HFF-Myc (cell line): ENCODE data around the gene SPCS2.
"Not testable (repeated sequence)": the region's sequence is repeated elsewhere in the genome, so short reads cannot be mapped to it uniquely, and the experiment has no call there.

ENCODE experiments used
- DNase-seq: peaks from one replicate; pipeline ENCODE4 v3.0.0-alpha.2; 2011; ENCODE audit warnings: low read depth; ENCODE audit errors: extremely low read depth
- H3K4me3 ChIP-seq: replicated peaks from 2 replicates; pipeline ENCODE4 v1.5.1; 2011; ENCODE audit warnings: low read depth, mild to moderate bottlenecking, control low read depth, low read length
- TF ChIP-seq, protein P1 (sequence below): IDR thresholded peaks from 2 replicates; pipeline ENCODE4 v1.5.1; 2012; ENCODE audit warnings: mild to moderate bottlenecking, low read depth, low read length, control low read depth; ENCODE audit errors: missing control alignments

SPCS2 gene

DNA sequence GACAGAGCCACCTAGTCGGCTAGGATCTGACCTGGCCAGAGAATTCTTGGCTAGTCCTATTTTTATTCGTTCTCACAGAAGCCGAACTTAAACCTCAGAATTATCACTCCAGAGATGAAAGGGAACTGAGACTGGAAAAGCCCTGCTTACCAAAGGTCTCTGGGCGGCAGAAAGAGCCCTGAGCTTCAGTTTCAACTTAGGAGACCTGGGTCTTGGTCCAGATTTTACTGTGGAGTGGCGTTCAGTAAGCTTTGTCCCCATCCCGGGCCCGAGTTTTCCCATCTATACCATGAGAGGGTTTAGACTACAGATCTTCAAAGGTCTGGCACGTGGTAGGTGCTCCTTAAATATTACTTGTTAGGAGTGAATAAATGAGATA lies 40.2 kb downstream of the SPCS2 start:
- DNase-seq = no peak
- TF ChIP-seq, protein P1, sequence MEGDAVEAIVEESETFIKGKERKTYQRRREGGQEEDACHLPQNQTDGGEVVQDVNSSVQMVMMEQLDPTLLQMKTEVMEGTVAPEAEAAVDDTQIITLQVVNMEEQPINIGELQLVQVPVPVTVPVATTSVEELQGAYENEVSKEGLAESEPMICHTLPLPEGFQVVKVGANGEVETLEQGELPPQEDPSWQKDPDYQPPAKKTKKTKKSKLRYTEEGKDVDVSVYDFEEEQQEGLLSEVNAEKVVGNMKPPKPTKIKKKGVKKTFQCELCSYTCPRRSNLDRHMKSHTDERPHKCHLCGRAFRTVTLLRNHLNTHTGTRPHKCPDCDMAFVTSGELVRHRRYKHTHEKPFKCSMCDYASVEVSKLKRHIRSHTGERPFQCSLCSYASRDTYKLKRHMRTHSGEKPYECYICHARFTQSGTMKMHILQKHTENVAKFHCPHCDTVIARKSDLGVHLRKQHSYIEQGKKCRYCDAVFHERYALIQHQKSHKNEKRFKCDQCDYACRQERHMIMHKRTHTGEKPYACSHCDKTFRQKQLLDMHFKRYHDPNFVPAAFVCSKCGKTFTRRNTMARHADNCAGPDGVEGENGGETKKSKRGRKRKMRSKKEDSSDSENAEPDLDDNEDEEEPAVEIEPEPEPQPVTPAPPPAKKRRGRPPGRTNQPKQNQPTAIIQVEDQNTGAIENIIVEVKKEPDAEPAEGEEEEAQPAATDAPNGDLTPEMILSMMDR = no peak
- peak overlapping the region; percentile 84 for H3K4me3 ChIP-seq

DNA sequence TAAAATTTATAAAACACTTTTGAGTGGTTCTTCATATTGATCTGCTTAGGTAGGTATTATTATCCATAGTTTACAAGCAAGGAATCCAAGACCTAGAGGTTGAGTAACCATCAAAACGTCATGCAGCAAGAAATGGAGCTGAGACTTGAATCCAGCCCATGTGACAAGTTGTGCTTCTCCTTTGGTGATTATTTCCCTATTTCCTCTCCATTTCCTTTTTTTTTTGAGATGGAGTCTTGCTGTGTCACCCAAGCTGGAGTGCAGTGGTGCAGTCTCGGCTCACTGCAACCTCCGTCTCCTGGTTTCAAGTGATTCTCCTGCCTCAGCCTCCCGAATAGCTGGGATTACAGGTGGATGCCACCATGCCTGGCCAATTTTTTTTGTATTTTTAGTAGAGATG lies 41.1 kb downstream of the SPCS2 start:
- H3K4me3 ChIP-seq, DNase-seq: not testable (repeated sequence)

DNA sequence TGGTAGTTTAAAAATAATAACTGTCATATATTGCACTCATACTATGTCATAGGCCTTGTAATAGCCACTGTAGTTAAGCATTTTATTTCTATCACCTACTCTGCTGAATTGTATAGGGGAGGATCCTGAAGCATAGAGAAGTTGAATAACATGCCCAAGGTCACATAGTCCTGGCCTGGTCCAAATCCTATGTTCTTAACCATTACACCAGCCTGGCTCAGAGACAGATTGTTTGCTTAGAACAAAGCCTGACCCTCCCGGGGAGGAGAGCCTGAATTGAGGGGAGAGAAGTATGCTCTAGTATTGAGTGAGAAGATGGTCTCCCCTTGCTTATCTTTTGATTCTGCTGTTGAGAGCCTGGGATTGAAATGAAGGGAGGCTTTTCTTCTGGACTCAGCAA lies 41.9 kb downstream of the SPCS2 start:
- TF ChIP-seq, protein P1 = no peak
- H3K4me3 ChIP-seq = no peak overlapping the region
- no peak for DNase-seq

DNA sequence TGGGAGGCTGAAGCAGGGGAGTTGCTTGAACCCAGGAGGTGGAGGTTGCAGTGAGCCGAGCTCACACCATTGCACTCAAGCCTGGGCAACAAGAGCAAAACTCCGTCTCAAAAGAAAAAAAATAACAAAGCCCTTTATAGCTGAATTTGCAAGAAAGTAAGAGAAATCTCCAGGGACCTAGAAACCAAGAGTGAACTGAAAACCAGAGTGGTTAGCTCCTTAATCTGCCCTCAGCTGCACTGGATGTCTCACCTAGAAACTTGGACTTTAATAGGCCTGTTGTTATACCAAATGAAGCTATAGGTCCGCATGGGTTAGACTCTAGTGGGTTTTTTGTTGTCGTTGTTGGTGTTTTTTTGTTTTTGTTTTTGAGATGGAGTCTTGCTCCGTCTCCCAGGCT lies 43.8 kb downstream of the SPCS2 start:
- TF ChIP-seq, protein P1 = no peak
- DNase-seq = no peak
- no peak overlapping the region for H3K4me3 ChIP-seq

DNA sequence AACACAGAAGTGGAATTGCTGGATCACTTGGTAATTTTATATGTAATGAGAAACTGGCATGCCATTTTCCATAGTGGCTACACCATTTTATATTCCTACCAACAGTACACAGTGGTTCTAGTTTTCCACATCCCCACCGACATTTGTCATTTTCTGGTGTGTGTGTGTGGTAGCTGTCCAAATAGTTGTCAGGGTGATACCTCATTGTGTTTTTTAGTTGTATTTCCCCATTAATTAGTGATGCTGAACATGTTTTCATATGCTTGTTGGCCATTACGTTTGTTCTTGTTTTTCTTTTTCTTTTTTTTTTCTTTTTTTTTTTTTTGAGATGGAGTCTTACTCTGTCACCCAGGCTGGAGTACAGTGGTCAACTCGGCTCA lies 51.9 kb downstream of the SPCS2 start:
- no peak for DNase-seq
- no peak overlapping the region for H3K4me3 ChIP-seq
- TF ChIP-seq, protein P1 = no peak

DNA sequence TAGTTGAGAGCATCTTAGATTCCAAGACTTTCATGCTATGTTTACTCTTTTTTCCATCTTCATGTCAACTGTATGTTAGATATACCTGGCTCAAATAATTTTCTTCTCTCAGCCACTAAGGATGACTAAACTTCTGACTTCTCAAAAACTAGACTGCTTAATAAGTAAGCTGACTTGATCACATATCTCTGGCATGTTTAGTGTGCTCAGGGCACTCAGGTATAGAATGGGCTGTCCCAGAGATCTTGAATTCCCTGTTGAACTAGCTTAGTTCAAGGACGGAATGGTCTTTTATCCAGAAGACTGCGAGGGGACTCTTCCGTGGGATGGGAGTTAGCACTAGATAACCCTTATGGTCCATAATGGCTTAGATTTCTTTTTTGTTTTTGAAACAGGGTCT lies 52.6 kb downstream of the SPCS2 start:
- no peak for DNase-seq
- no peak overlapping the region for H3K4me3 ChIP-seq
- TF ChIP-seq, protein P1 = no peak

DNA sequence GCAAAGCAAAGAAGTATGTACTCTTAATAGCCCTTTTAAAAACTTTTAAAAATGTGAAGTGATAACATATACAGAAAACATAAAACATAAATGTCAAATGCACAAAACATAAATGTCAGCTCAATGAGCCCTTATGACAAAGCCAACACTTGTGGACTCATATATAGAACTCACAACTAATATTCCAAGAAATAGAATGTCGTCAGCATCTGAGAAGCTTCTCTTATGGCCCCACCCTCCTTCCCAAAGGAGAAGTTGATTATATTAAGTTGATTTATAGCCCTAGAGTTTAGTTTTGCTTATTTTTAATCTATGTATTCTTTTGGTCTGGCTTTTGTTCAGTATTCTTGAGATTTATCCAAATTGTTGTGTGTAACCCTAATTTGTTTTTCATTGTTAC lies 53.5 kb downstream of the SPCS2 start:
- no peak overlapping the region for H3K4me3 ChIP-seq
- DNase-seq = no peak
- TF ChIP-seq, protein P1 = no peak
